GM12874 (cell line): Measurements from ENCODE around the gene CRABP1.

ENCODE experiments used
- CTCF ChIP-seq: IDR thresholded peaks from 2 replicates; pipeline ENCODE4 v1.5.1; 2011; ENCODE audit warnings: low read depth, mild to moderate bottlenecking, control low read depth, low read length, moderate library complexity; ENCODE audit not compliant: insufficient read depth

Gene CRABP1

GRCh38 chr15:78320183-78320582, 20.0 kb upstream of the CRABP1 start:
- no peak for TF ChIP-seq CTCF

- no peak for TF ChIP-seq CTCF
Measured at GRCh38 chr15:78321041-78321570, 19.0 kb upstream of the CRABP1 start.

GRCh38 chr15:78321786-78322185, 18.4 kb upstream of the CRABP1 start:
- no peak for TF ChIP-seq CTCF

GRCh38 chr15:78322243-78322642, 17.9 kb upstream of the CRABP1 start:
- no peak for TF ChIP-seq CTCF

- TF ChIP-seq CTCF, result no peak
Measured at GRCh38 chr15:78322724-78323521, 17.2 kb upstream of the CRABP1 start.

- no peak for TF ChIP-seq CTCF
Measured at GRCh38 chr15:78323693-78324092, 16.5 kb upstream of the CRABP1 start.

GRCh38 chr15:78324144-78324543, 16.0 kb upstream of the CRABP1 start:
- TF ChIP-seq CTCF, result no peak
